Measurements from ENCODE around the gene SV2C.

GRCh38 chr5:76305269-76305668, 222.1 kb downstream of the SV2C start:
- TF ChIP-seq CTCF (IDR thresholded peaks at IDR 0.05) (no peak), POLR2A (IDR thresholded peaks at IDR 0.05) (no peak)
